Body of pancreas (tissue), 4 donors: ENCODE data around the gene LAMA4. TPM values are rescaled to one million over a fixed set of nuclear protein-coding genes. Genes with fewer than 3 reads are reported as not detected.

ENCODE experiments used
- ATAC-seq: fragments of 150-250 bp; one replicate; pipeline ENCODE4 v1.9.1; 2016
- DNase-seq, 4 donors: peaks; one replicate each; pipeline ENCODE4 v3.0.0-alpha.2; 2019
- H3K27ac ChIP-seq, 4 donors: fragments of 200-600 bp; sonication (generic); 1 replicate in 3 of 4; 2 replicates in 1 of 4; pipeline versions ENCODE4 v1.5.1 to v1.6.1; 2016 to 2019; ENCODE audit warnings: mild to moderate bottlenecking in 1 of 4, mixed read lengths in 1 of 4, moderate library complexity in 1 of 4
- H3K27me3 ChIP-seq, 2 donors: fragments of 200-600 bp; sonication (generic); one replicate each; pipeline ENCODE4 v1.6.0; 2016; ENCODE audit warnings: mild to moderate bottlenecking in 1 of 2
- H3K36me3 ChIP-seq, 2 donors: fragments of 200-600 bp; sonication (generic); replicated peaks in 1 of 2; 2 replicates each; pipeline ENCODE4 v1.5.1; 2016; ENCODE audit warnings: low read depth in 2 of 2; ENCODE audit not compliant: insufficient read depth in 1 of 2
- H3K4me1 ChIP-seq: fragments of 200-600 bp; sonication (generic); one replicate; pipeline ENCODE4 v1.6.0; 2016
- H3K4me3 ChIP-seq, 2 donors: fragments of 200-600 bp; sonication (generic); 1 replicate in 1 of 2; 2 replicates in 1 of 2; pipeline ENCODE4 v1.5.1; 2016 to 2019
- H3K9me3 ChIP-seq, 3 donors: fragments of 200-600 bp; sonication (generic); 1 replicate in 2 of 3; 2 replicates in 1 of 3; pipeline ENCODE4 v1.5.1; 2016
- CTCF ChIP-seq, 7 experiments: fragments of 450-650 bp in 4 of 7; fragments of 200-600 bp in 3 of 7; sonication (generic) in 3 of 7; IDR thresholded peaks; one replicate each; pipeline ENCODE4 v1.5.1; 2016 to 2019; ENCODE audit warnings: antibody characterized with exemption in 7 of 7
- POLR2A ChIP-seq, 3 donors: fragments of 450-650 bp; IDR thresholded peaks; one replicate each; pipeline ENCODE4 v1.6.1; 2016; ENCODE audit warnings: antibody characterized with exemption in 3 of 3, mild to moderate bottlenecking in 2 of 3
- WGBS, 2 donors: methylation state at CpG; one replicate each; pipeline ENCODE4 v1.1.5; 2017; 5-methylcytosine and 5-hydroxymethylcytosine counted together
- intact Hi-C: fragments of 100-400 bp; cut with DNase I; formaldehyde crosslinking; loops from one replicate; pipeline ENCODE4 v1.15.1; 2023
- total RNA-seq, 2 donors: library from RNA; depleted of rRNA; stranded (reverse); fragments of >200 nt; gene quantifications; one replicate each; pipeline ENCODE4 v1.1.0, GENCODE V29; 2016

LAMA4 gene
- total RNA-seq, 2 donors from 2014 or later = 10.6 to 27.0 TPM

- no peak overlapping the region for H3K4me3 ChIP-seq
- no peaks in the 10 kb centered on the region for H3K4me1 ChIP-seq
- H3K9me3 ChIP-seq = no peaks in the 10 kb centered on the region
- intact Hi-C loops = no loop called here
- no peak overlapping the region for H3K27ac ChIP-seq
- DNase-seq (no peak), ATAC-seq (no peak)
- H3K27me3 ChIP-seq = no peaks in the 10 kb centered on the region
- 60 to 61% methylated on average over 3 of the region's 3 CpGs for WGBS, 2 donors
- no peak for TF ChIP-seq CTCF (IDR thresholded peaks at IDR 0.05)
- TF ChIP-seq POLR2A (IDR thresholded peaks at IDR 0.05) = no peak
- no peaks in the 10 kb centered on the region for H3K36me3 ChIP-seq
Measured at GRCh38 chr6:112130878-112131277, 123.5 kb downstream of the LAMA4 start.

GRCh38 chr6:112128208-112128607 is 126.2 kb downstream of the LAMA4 start:
- no peak overlapping the region for H3K4me3 ChIP-seq
- no peaks in the 10 kb centered on the region for H3K27me3 ChIP-seq
- intact Hi-C loops = no loop called here
- H3K4me1 ChIP-seq = no peaks in the 10 kb centered on the region
- no peaks in the 10 kb centered on the region for H3K36me3 ChIP-seq
- no peak for DNase-seq
- TF ChIP-seq CTCF (IDR thresholded peaks at IDR 0.05) (no peak), POLR2A (IDR thresholded peaks at IDR 0.05) (no peak)
- no peaks in the 10 kb centered on the region for H3K9me3 ChIP-seq
- H3K27ac ChIP-seq = no peak overlapping the region
- WGBS, 2 donors = 46 to 61% methylated on average over 5 of the region's 5 CpGs
- no peak for ATAC-seq

GRCh38 chr6:112123982-112124381 is 130.4 kb downstream of the LAMA4 start:
- H3K4me3 ChIP-seq = no peak overlapping the region
- H3K36me3 ChIP-seq = no peaks in the 10 kb centered on the region
- WGBS, 2 donors = 92 to 93% methylated on average over 1 of the region's 1 CpG
- ATAC-seq (no peak), DNase-seq (no peak)
- H3K27ac ChIP-seq = no peak overlapping the region
- no peaks in the 10 kb centered on the region for H3K27me3 ChIP-seq
- no peaks in the 10 kb centered on the region for H3K9me3 ChIP-seq
- intact Hi-C loops = no loop called here
- TF ChIP-seq POLR2A (IDR thresholded peaks at IDR 0.05) = no peak
- no peak for TF ChIP-seq CTCF (IDR thresholded peaks at IDR 0.05)
- no peaks in the 10 kb centered on the region for H3K4me1 ChIP-seq

- TF ChIP-seq CTCF (IDR thresholded peaks at IDR 0.05) (no peak), POLR2A (IDR thresholded peaks at IDR 0.05) (no peak)
- H3K4me1 ChIP-seq = no peaks in the 10 kb centered on the region
Measured at GRCh38 chr6:112122756-112123155, 131.6 kb downstream of the LAMA4 start.

GRCh38 chr6:112118034-112118433 is 136.3 kb downstream of the LAMA4 start:
- H3K27me3 ChIP-seq = no peaks in the 10 kb centered on the region
- no peak for ATAC-seq
- H3K9me3 ChIP-seq = no peaks in the 10 kb centered on the region
- no peak overlapping the region for H3K27ac ChIP-seq
- H3K4me1 ChIP-seq = no peaks in the 10 kb centered on the region
- no peak overlapping the region for H3K4me3 ChIP-seq
- intact Hi-C loops = no loop called here
- DNase-seq = no peak
- TF ChIP-seq CTCF (IDR thresholded peaks at IDR 0.05) = no peak
- TF ChIP-seq POLR2A (IDR thresholded peaks at IDR 0.05) = no peak
- no peaks in the 10 kb centered on the region for H3K36me3 ChIP-seq

More at GRCh38 chr6:112122756-112123155, 131.6 kb downstream of the LAMA4 start:
- DNase-seq (no peak), ATAC-seq (no peak)
- Histone ChIP-seq H3K36me3 (no peaks in the 10 kb centered on the region), H3K9me3 (no peaks in the 10 kb centered on the region), H3K27ac (no peak overlapping the region), H3K4me3 (no peak overlapping the region), H3K27me3 (no peaks in the 10 kb centered on the region)
- WGBS, 2 donors = 73 to 86% methylated on average over 2 of the region's 2 CpGs
- intact Hi-C loops = no loop called here
